Parathyroid adenoma (tissue), 2 donors: ENCODE measurements around the gene KCNG3.

Experiments used
- H2AFZ ChIP-seq: fragments of 300-600 bp; sonication (generic); one replicate; pipeline ENCODE4 v1.7.0; 2017; ENCODE audit warnings: antibody characterized with exemption, mild to moderate bottlenecking
- H3K27ac ChIP-seq: fragments of 300-600 bp; sonication (generic); one replicate; pipeline ENCODE4 v1.7.0; 2017
- H3K27me3 ChIP-seq: fragments of 300-600 bp; sonication (generic); one replicate; pipeline ENCODE4 v1.7.0; 2017; ENCODE audit warnings: low read length; ENCODE audit not compliant: control insufficient read depth, insufficient read depth
- H3K36me3 ChIP-seq: fragments of 300-600 bp; sonication (generic); one replicate; pipeline ENCODE4 v1.7.0; 2017; ENCODE audit warnings: low read length; ENCODE audit not compliant: control insufficient read depth, insufficient read depth
- H3K4me1 ChIP-seq: fragments of 300-600 bp; sonication (generic); one replicate; pipeline ENCODE4 v1.7.0; 2017; ENCODE audit warnings: control low read depth
- H3K4me2 ChIP-seq: fragments of 300-600 bp; sonication (generic); one replicate; pipeline ENCODE4 v1.7.0; 2017; ENCODE audit warnings: low read length
- H3K4me3 ChIP-seq: fragments of 300-600 bp; sonication (generic); one replicate; pipeline ENCODE4 v1.7.0; 2017; ENCODE audit warnings: low read depth, low read length
- H3K79me2 ChIP-seq: fragments of 300-600 bp; sonication (generic); one replicate; pipeline ENCODE4 v1.7.0; 2017; ENCODE audit warnings: control low read depth
- H3K9ac ChIP-seq: fragments of 300-600 bp; sonication (generic); one replicate; pipeline ENCODE4 v1.7.0; 2017; ENCODE audit warnings: mild to moderate bottlenecking
- H3K9me3 ChIP-seq: fragments of 300-600 bp; sonication (generic); one replicate; pipeline ENCODE4 v1.7.0; 2017; ENCODE audit warnings: low read length; ENCODE audit not compliant: control insufficient read depth
- CTCF ChIP-seq: fragments of 300-600 bp; sonication (generic); IDR thresholded peaks from one replicate; pipeline ENCODE4 v1.7.0; 2017; ENCODE audit warnings: antibody characterized with exemption, mild to moderate bottlenecking
- donor health status: primary hyperparathyroidism.

The KCNG3 gene

GRCh38 chr2:42429352-42429751, 64.4 kb downstream of the KCNG3 start:
- no peaks in the 10 kb centered on the region for H3K79me2 ChIP-seq
- TF ChIP-seq CTCF, result no peak
- H3K4me3 ChIP-seq, result no peak overlapping the region

GRCh38 chr2:42425697-42426096, 68.1 kb downstream of the KCNG3 start:
- TF ChIP-seq CTCF, result no peak
- Histone ChIP-seq H3K9me3 (no peaks in the 10 kb centered on the region), H3K36me3 (no peaks in the 10 kb centered on the region), H3K27ac (no peak overlapping the region), H3K79me2 (no peaks in the 10 kb centered on the region), H3K9ac (no peak overlapping the region), H3K4me2 (no peak overlapping the region), H2AFZ (no peak overlapping the region), H3K27me3 (no peaks in the 10 kb centered on the region), H3K4me3 (no peak overlapping the region), H3K4me1 (no peaks in the 10 kb centered on the region)

More at GRCh38 chr2:42429352-42429751, 64.4 kb downstream of the KCNG3 start:
- no peak overlapping the region for H3K27ac ChIP-seq
- H3K9ac ChIP-seq, result no peak overlapping the region
- no peaks in the 10 kb centered on the region for H3K9me3 ChIP-seq
- H2AFZ ChIP-seq, result no peak overlapping the region
- no peaks in the 10 kb centered on the region for H3K36me3 ChIP-seq
- H3K4me1 ChIP-seq, result no peaks in the 10 kb centered on the region
- no peak overlapping the region for H3K4me2 ChIP-seq
- no peaks in the 10 kb centered on the region for H3K27me3 ChIP-seq

GRCh38 chr2:42424033-42424432, 69.7 kb downstream of the KCNG3 start:
- H3K9ac ChIP-seq, result no peak overlapping the region
- no peak overlapping the region for H3K4me3 ChIP-seq

GRCh38 chr2:42421601-42422239, 72.1 kb downstream of the KCNG3 start:
- Histone ChIP-seq H3K4me2 (no peak overlapping the region), H3K79me2 (no peaks in the 10 kb centered on the region), H3K27me3 (no peaks in the 10 kb centered on the region), H3K9me3 (no peaks in the 10 kb centered on the region), H3K4me1 (no peaks in the 10 kb centered on the region), H3K4me3 (no peak overlapping the region), H3K27ac (no peak overlapping the region), H2AFZ (no peak overlapping the region), H3K9ac (no peak overlapping the region), H3K36me3 (no peaks in the 10 kb centered on the region)
- TF ChIP-seq CTCF, result no peak

More at GRCh38 chr2:42424033-42424432, 69.7 kb downstream of the KCNG3 start:
- Histone ChIP-seq H3K4me1 (no peaks in the 10 kb centered on the region), H2AFZ (no peak overlapping the region), H3K79me2 (no peaks in the 10 kb centered on the region), H3K27ac (no peak overlapping the region), H3K36me3 (no peaks in the 10 kb centered on the region), H3K27me3 (no peaks in the 10 kb centered on the region), H3K9me3 (no peaks in the 10 kb centered on the region), H3K4me2 (no peak overlapping the region)
- TF ChIP-seq CTCF, result no peak

GRCh38 chr2:42421157-42421485, 72.7 kb downstream of the KCNG3 start:
- Histone ChIP-seq H3K27me3 (no peaks in the 10 kb centered on the region), H3K4me2 (no peak overlapping the region), H3K27ac (no peak overlapping the region), H3K9me3 (no peaks in the 10 kb centered on the region), H3K4me3 (no peak overlapping the region), H3K36me3 (no peaks in the 10 kb centered on the region), H3K4me1 (no peaks in the 10 kb centered on the region), H3K9ac (no peak overlapping the region), H2AFZ (no peak overlapping the region), H3K79me2 (no peaks in the 10 kb centered on the region)
- TF ChIP-seq CTCF, result no peak
